Psoas muscle (tissue), 8 donors: ENCODE data around the gene LMBRD2. TPM values are rescaled to one million over a fixed set of nuclear protein-coding genes. Genes with fewer than 3 reads are reported as not detected.
A peak's percentile ranks its signal among the peaks of the same experiment; 100 is the strongest.

ENCODE experiments used
- ATAC-seq, 4 donors: fragments of 200-7000 bp; cut with Tn5 transposase; one replicate each; pipeline ENCODE4 v1.9.1; 2020; ENCODE audit warnings: moderate library complexity in 3 of 4, mild to moderate bottlenecking in 2 of 4
- DNase-seq, 2 donors: peaks; one replicate each; pipeline ENCODE4 v3.0.0-alpha.2; 2020
- H3K27ac ChIP-seq: fragments of 200-600 bp; one replicate; pipeline ENCODE4 v1.8.0; 2022
- H3K27me3 ChIP-seq, 3 donors: fragments of 200-600 bp in 1 of 3; one replicate each; pipeline versions ENCODE4 v1.6.1 to v1.8.0; 2013 to 2022; ENCODE audit warnings: low read length in 2 of 3, mild to moderate bottlenecking in 2 of 3, moderate library complexity in 1 of 3; ENCODE audit not compliant: insufficient read depth in 3 of 3
- H3K36me3 ChIP-seq, 2 donors: fragments of 200-600 bp in 1 of 2; one replicate each; pipeline versions ENCODE4 v1.6.1 to v1.8.0; 2013 to 2022; ENCODE audit warnings: low read depth in 1 of 2, mild to moderate bottlenecking in 1 of 2, moderate library complexity in 1 of 2; ENCODE audit not compliant: insufficient read depth in 1 of 2
- H3K4me1 ChIP-seq: fragments of 200-600 bp; one replicate; pipeline ENCODE4 v1.8.0; 2022
- H3K4me3 ChIP-seq: fragments of 200-600 bp; one replicate; pipeline ENCODE4 v1.8.0; 2022; ENCODE audit warnings: mild to moderate bottlenecking
- H3K9me3 ChIP-seq: fragments of 200-600 bp; one replicate; pipeline ENCODE4 v1.8.0; 2022
- WGBS, 3 donors: extraction: QIAGEN DNeasy Blood & Tissue Kit; methylation state at CpG; one replicate each; pipeline versions ENCODE4 v1.1.6 to v1.1.7; 2013; 5-methylcytosine and 5-hydroxymethylcytosine counted together
- intact Hi-C, 2 donors: fragments of 100-400 bp; cut with DNase I; formaldehyde crosslinking; loops; one replicate each; pipeline versions ENCODE4 v1.11.0 to v1.14.2; 2022
- polyA plus RNA-seq, 3 donors: library from polyadenylated mRNA; stranded (reverse); fragments of 200-250 nt; gene quantifications; one replicate each; pipeline ENCODE4 v1.2.3, GENCODE V29; 2013
- total RNA-seq, 4 donors: library from RNA; stranded (reverse); fragmentation: NEBNext Ultra II Directional in 2 of 4; extraction: Animal tissue kit (Norgen Biotek cat#: 25700) in 2 of 4; gene quantifications; one replicate each; pipeline versions ENCODE4 v1.2.1 to v1.2.4, GENCODE V29; 2021 to 2023
- TF ChIP-seq, protein P1 (sequence below): fragments of 200-600 bp; IDR thresholded peaks from one replicate; pipeline ENCODE4 v1.8.0; 2022; ENCODE audit warnings: antibody characterized with exemption
- donor health status: healthy with polysubstance abuse.
- donor health status: DM: no; HTN: no; CAD: no; lungs with moderate emphysema.
- donor health status: Bipolar disorder and iron deficiency.
- donor health status: healthy.
- donor health status: DM: yes; HTN: yes; CAD: no.
- donor health status: DM: no; HTN: no; CAD: no.
- donor health status: DM: no; HTN: no; CAD: no.
- donor health status: DM: yes; HTN: yes; CAD: no.

Gene LMBRD2
- total and polyA plus RNA-seq, 7 donors: 3.0 to 22.8 (median 17.4) TPM

GRCh38 chr5:36156619-36157018, 4.9 kb upstream of the LMBRD2 start:
- ATAC-seq: no peak
- intact Hi-C loops: no loop called here
- WGBS, 3 donors: 26 to 33% (median 32%) methylated on average over 1 of the region's 1 CpG

GRCh38 chr5:36156121-36156601, 4.5 kb upstream of the LMBRD2 start:
- H3K4me3 ChIP-seq: no peak overlapping the region
- H3K4me1 ChIP-seq: peaks cover 21% of the 10 kb centered on the region
- intact Hi-C loops: no loop called here
- no peaks in the 10 kb centered on the region for H3K9me3 ChIP-seq
- DNase-seq (peak in 1 of 2 donors; percentile 7), ATAC-seq (peak in 2 of 4 donors; percentile 30 to 50)
- peaks cover 5 to 37% of the 10 kb centered on the region in 2 donors for H3K36me3 ChIP-seq
- 16 to 27% (median 21%) methylated on average over 4 of the region's 4 CpGs for WGBS, 3 donors
- H3K27me3 ChIP-seq: no peaks in the 10 kb centered on the region
- TF ChIP-seq, protein P1, sequence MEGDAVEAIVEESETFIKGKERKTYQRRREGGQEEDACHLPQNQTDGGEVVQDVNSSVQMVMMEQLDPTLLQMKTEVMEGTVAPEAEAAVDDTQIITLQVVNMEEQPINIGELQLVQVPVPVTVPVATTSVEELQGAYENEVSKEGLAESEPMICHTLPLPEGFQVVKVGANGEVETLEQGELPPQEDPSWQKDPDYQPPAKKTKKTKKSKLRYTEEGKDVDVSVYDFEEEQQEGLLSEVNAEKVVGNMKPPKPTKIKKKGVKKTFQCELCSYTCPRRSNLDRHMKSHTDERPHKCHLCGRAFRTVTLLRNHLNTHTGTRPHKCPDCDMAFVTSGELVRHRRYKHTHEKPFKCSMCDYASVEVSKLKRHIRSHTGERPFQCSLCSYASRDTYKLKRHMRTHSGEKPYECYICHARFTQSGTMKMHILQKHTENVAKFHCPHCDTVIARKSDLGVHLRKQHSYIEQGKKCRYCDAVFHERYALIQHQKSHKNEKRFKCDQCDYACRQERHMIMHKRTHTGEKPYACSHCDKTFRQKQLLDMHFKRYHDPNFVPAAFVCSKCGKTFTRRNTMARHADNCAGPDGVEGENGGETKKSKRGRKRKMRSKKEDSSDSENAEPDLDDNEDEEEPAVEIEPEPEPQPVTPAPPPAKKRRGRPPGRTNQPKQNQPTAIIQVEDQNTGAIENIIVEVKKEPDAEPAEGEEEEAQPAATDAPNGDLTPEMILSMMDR: no peak
- peak overlapping the region; percentile 31 for H3K27ac ChIP-seq

More at GRCh38 chr5:36156619-36157018, 4.9 kb upstream of the LMBRD2 start:
- H3K9me3 ChIP-seq: no peaks in the 10 kb centered on the region
- peaks cover 21% of the 10 kb centered on the region for H3K4me1 ChIP-seq
- TF ChIP-seq, protein P1: no peak
- no peaks in the 10 kb centered on the region for H3K27me3 ChIP-seq
- H3K36me3 ChIP-seq: peaks cover 5 to 41% of the 10 kb centered on the region in 2 donors
- no peak for DNase-seq
- H3K4me3 ChIP-seq: no peak overlapping the region
- H3K27ac ChIP-seq: peak overlapping the region; percentile 31

GRCh38 chr5:36155291-36155690, 3.6 kb upstream of the LMBRD2 start:
- TF ChIP-seq, protein P1: no peak
- no peak for DNase-seq
- WGBS, 3 donors: 52 to 71% (median 62%) methylated on average over 7 of the region's 7 CpGs
- peaks cover 26% of the 10 kb centered on the region for H3K4me1 ChIP-seq
- no peak overlapping the region for H3K4me3 ChIP-seq
- peaks cover 3 to 31% of the 10 kb centered on the region in 2 donors for H3K36me3 ChIP-seq
- no peaks in the 10 kb centered on the region for H3K9me3 ChIP-seq
- intact Hi-C loops: no loop called here
- H3K27me3 ChIP-seq: no peaks in the 10 kb centered on the region
- ATAC-seq: no peak
- H3K27ac ChIP-seq: no peak overlapping the region

- H3K4me1 ChIP-seq: peaks cover 34% of the 10 kb centered on the region
- intact Hi-C loops: no loop called here
- TF ChIP-seq, protein P1: no peak
- H3K36me3 ChIP-seq: peaks cover 3 to 15% of the 10 kb centered on the region in 2 donors
- DNase-seq (no peak), ATAC-seq (no peak)
- H3K4me3 ChIP-seq: peak overlapping the region; percentile 85
- H3K27ac ChIP-seq: no peak overlapping the region
- no peaks in the 10 kb centered on the region for H3K27me3 ChIP-seq
- 53 to 67% (median 54%) methylated on average over 4 of the region's 4 CpGs for WGBS, 3 donors
- H3K9me3 ChIP-seq: no peaks in the 10 kb centered on the region
Measured at GRCh38 chr5:36153726-36154125, 2.0 kb upstream of the LMBRD2 start.

GRCh38 chr5:36153298-36153677, 1.6 kb upstream of the LMBRD2 start:
- Histone ChIP-seq H3K4me3 (peak overlapping the region; percentile 85), H3K27ac (no peak overlapping the region), H3K27me3 (no peaks in the 10 kb centered on the region), H3K36me3 (peaks cover 3 to 13% of the 10 kb centered on the region in 2 donors), H3K9me3 (no peaks in the 10 kb centered on the region), H3K4me1 (peaks cover 39% of the 10 kb centered on the region)
- intact Hi-C loops: no loop called here
- ATAC-seq (no peak), DNase-seq (no peak)
- 36 to 52% (median 38%) methylated on average over 7 of the region's 7 CpGs for WGBS, 3 donors
- TF ChIP-seq, protein P1: no peak
